Measurements from ENCODE around the gene UMODL1. TPM values are rescaled to one million over a fixed set of nuclear protein-coding genes. Genes with fewer than 3 reads are reported as not detected.
A peak's percentile ranks its signal among the peaks of the same experiment; 100 is the strongest.

Gene UMODL1
- polyA plus RNA-seq, 1 donor = 0.67 TPM

- no peak for DNase-seq
- WGBS (ENCODE audit: insufficient coverage, low lambda C conversion rate) = no CpG with 5 or more reads among the region's 9 CpGs
Observed at GRCh38 chr21:42160765-42161164, 89.6 kb downstream of the UMODL1 start.

GRCh38 chr21:42161401-42161955 lies 90.4 kb downstream of the UMODL1 start:
- Histone ChIP-seq H3K9me3 (ENCODE audit: control insufficient read depth, low read depth, low read length) (no peaks in the 10 kb centered on the region), H3K4me3 (ENCODE audit: low read length) (no peak overlapping the region), H3K36me3 (ENCODE audit: control insufficient read depth, insufficient read depth, low read length) (no peaks in the 10 kb centered on the region), H3K27ac (ENCODE audit: low read length) (no peak overlapping the region), H3K27me3 (ENCODE audit: control insufficient read depth, insufficient read depth, low read length) (no peaks in the 10 kb centered on the region), H3K4me1 (ENCODE audit: control insufficient read depth, insufficient read depth, low read length) (no peaks in the 10 kb centered on the region)
- no peak for DNase-seq
- no CpG with 5 or more reads among the region's 7 CpGs for WGBS (ENCODE audit: insufficient coverage, low lambda C conversion rate)

More at GRCh38 chr21:42160765-42161164, 89.6 kb downstream of the UMODL1 start:
- Histone ChIP-seq H3K27ac (ENCODE audit: low read length) (no peak overlapping the region), H3K36me3 (ENCODE audit: control insufficient read depth, insufficient read depth, low read length) (no peaks in the 10 kb centered on the region), H3K9me3 (ENCODE audit: control insufficient read depth, low read depth, low read length) (no peaks in the 10 kb centered on the region), H3K27me3 (ENCODE audit: control insufficient read depth, insufficient read depth, low read length) (no peaks in the 10 kb centered on the region), H3K4me3 (ENCODE audit: low read length) (no peak overlapping the region), H3K4me1 (ENCODE audit: control insufficient read depth, insufficient read depth, low read length) (no peaks in the 10 kb centered on the region)

GRCh38 chr21:42161956-42162681 lies 91.0 kb downstream of the UMODL1 start:
- no peak overlapping the region for H3K27ac ChIP-seq (ENCODE audit: low read length)
- no peaks in the 10 kb centered on the region for H3K36me3 ChIP-seq (ENCODE audit: control insufficient read depth, insufficient read depth, low read length)
- H3K27me3 ChIP-seq (ENCODE audit: control insufficient read depth, insufficient read depth, low read length) = no peaks in the 10 kb centered on the region
- no peak overlapping the region for H3K4me3 ChIP-seq (ENCODE audit: low read length)
- no peaks in the 10 kb centered on the region for H3K9me3 ChIP-seq (ENCODE audit: control insufficient read depth, low read depth, low read length)
- WGBS (ENCODE audit: insufficient coverage, low lambda C conversion rate) = no CpG with 5 or more reads among the region's 15 CpGs
- H3K4me1 ChIP-seq (ENCODE audit: control insufficient read depth, insufficient read depth, low read length) = no peaks in the 10 kb centered on the region
- no peak for DNase-seq

GRCh38 chr21:42162831-42163510 lies 91.9 kb downstream of the UMODL1 start:
- WGBS (ENCODE audit: insufficient coverage, low lambda C conversion rate) = 100% methylated on average over 1 of the region's 9 CpGs
- Histone ChIP-seq H3K27me3 (ENCODE audit: control insufficient read depth, insufficient read depth, low read length) (no peaks in the 10 kb centered on the region), H3K36me3 (ENCODE audit: control insufficient read depth, insufficient read depth, low read length) (no peaks in the 10 kb centered on the region), H3K27ac (ENCODE audit: low read length) (no peak overlapping the region), H3K9me3 (ENCODE audit: control insufficient read depth, low read depth, low read length) (no peaks in the 10 kb centered on the region), H3K4me3 (ENCODE audit: low read length) (no peak overlapping the region), H3K4me1 (ENCODE audit: control insufficient read depth, insufficient read depth, low read length) (no peaks in the 10 kb centered on the region)
- no peak for DNase-seq

- no peak for DNase-seq
- Histone ChIP-seq H3K27ac (ENCODE audit: low read length) (no peak overlapping the region), H3K9me3 (ENCODE audit: control insufficient read depth, low read depth, low read length) (no peaks in the 10 kb centered on the region), H3K4me1 (ENCODE audit: control insufficient read depth, insufficient read depth, low read length) (no peaks in the 10 kb centered on the region), H3K36me3 (ENCODE audit: control insufficient read depth, insufficient read depth, low read length) (no peaks in the 10 kb centered on the region), H3K27me3 (ENCODE audit: control insufficient read depth, insufficient read depth, low read length) (no peaks in the 10 kb centered on the region), H3K4me3 (ENCODE audit: low read length) (no peak overlapping the region)
- WGBS (ENCODE audit: insufficient coverage, low lambda C conversion rate) = 100% methylated on average over 1 of the region's 10 CpGs
Observed at GRCh38 chr21:42163511-42163863, 92.4 kb downstream of the UMODL1 start.

- Histone ChIP-seq H3K27ac (ENCODE audit: low read length) (peak overlapping the region; percentile 4), H3K36me3 (ENCODE audit: control insufficient read depth, insufficient read depth, low read length) (no peaks in the 10 kb centered on the region), H3K27me3 (ENCODE audit: control insufficient read depth, insufficient read depth, low read length) (no peaks in the 10 kb centered on the region), H3K4me1 (ENCODE audit: control insufficient read depth, insufficient read depth, low read length) (no peaks in the 10 kb centered on the region), H3K9me3 (ENCODE audit: control insufficient read depth, low read depth, low read length) (no peaks in the 10 kb centered on the region), H3K4me3 (ENCODE audit: low read length) (no peak overlapping the region)
- DNase-seq = peak; percentile 33 to 52
- no CpG with 5 or more reads among the region's 7 CpGs for WGBS (ENCODE audit: insufficient coverage, low lambda C conversion rate)
Observed at GRCh38 chr21:42164064-42164789, 93.1 kb downstream of the UMODL1 start.

- WGBS (ENCODE audit: insufficient coverage, low lambda C conversion rate) = 20% methylated on average over 1 of the region's 4 CpGs
- H3K4me3 ChIP-seq (ENCODE audit: low read length) = no peak overlapping the region
- H3K36me3 ChIP-seq (ENCODE audit: control insufficient read depth, insufficient read depth, low read length) = no peaks in the 10 kb centered on the region
- peak overlapping the region; percentile 4 for H3K27ac ChIP-seq (ENCODE audit: low read length)
- no peaks in the 10 kb centered on the region for H3K27me3 ChIP-seq (ENCODE audit: control insufficient read depth, insufficient read depth, low read length)
- H3K4me1 ChIP-seq (ENCODE audit: control insufficient read depth, insufficient read depth, low read length) = peaks cover under 1% of the 10 kb centered on the region
- H3K9me3 ChIP-seq (ENCODE audit: control insufficient read depth, low read depth, low read length) = no peaks in the 10 kb centered on the region
- DNase-seq = no peak
Observed at GRCh38 chr21:42164818-42165217, 93.7 kb downstream of the UMODL1 start.

GRCh38 chr21:42165901-42166300 lies 94.8 kb downstream of the UMODL1 start:
- H3K4me3 ChIP-seq (ENCODE audit: low read length) = no peak overlapping the region
- H3K4me1 ChIP-seq (ENCODE audit: control insufficient read depth, insufficient read depth, low read length) = peaks cover 7% of the 10 kb centered on the region
- no peaks in the 10 kb centered on the region for H3K36me3 ChIP-seq (ENCODE audit: control insufficient read depth, insufficient read depth, low read length)
- no peak overlapping the region for H3K27ac ChIP-seq (ENCODE audit: low read length)
- DNase-seq = no peak
- WGBS (ENCODE audit: insufficient coverage, low lambda C conversion rate) = 100% methylated on average over 8 of the region's 18 CpGs
- no peaks in the 10 kb centered on the region for H3K9me3 ChIP-seq (ENCODE audit: control insufficient read depth, low read depth, low read length)
- H3K27me3 ChIP-seq (ENCODE audit: control insufficient read depth, insufficient read depth, low read length) = no peaks in the 10 kb centered on the region

GRCh38 chr21:42169758-42170157 lies 98.6 kb downstream of the UMODL1 start:
- Histone ChIP-seq H3K36me3 (ENCODE audit: control insufficient read depth, insufficient read depth, low read length) (no peaks in the 10 kb centered on the region), H3K4me3 (ENCODE audit: low read length) (no peak overlapping the region), H3K9me3 (ENCODE audit: control insufficient read depth, low read depth, low read length) (no peaks in the 10 kb centered on the region), H3K4me1 (ENCODE audit: control insufficient read depth, insufficient read depth, low read length) (peaks cover 17% of the 10 kb centered on the region), H3K27ac (ENCODE audit: low read length) (peak overlapping the region; percentile 50), H3K27me3 (ENCODE audit: control insufficient read depth, insufficient read depth, low read length) (no peaks in the 10 kb centered on the region)
- DNase-seq = peak; percentile 32 to 80

Data from large intestine (tissue), 3 donors.